Spinal cord (tissue), 10 donors: ENCODE measurements around the gene TMEM217. TPM values are rescaled to one million over a fixed set of nuclear protein-coding genes. Genes with fewer than 3 reads are reported as not detected.
A peak's percentile ranks its signal among the peaks of the same experiment; 100 is the strongest.

Experiments
- DNase-seq, 6 donors: peaks; one replicate each; pipeline versions ENCODE4 v3.0.0 to v3.0.0-alpha.2; 2013 to 2015; ENCODE audit warnings: low spot score in 6 of 6, low read depth in 4 of 6
- H3K27ac ChIP-seq: one replicate; pipeline ENCODE4 v1.5.1; 2013; ENCODE audit warnings: low read depth, low read length, control low read depth
- H3K27me3 ChIP-seq: one replicate; pipeline ENCODE4 v1.6.1; 2013; ENCODE audit warnings: low read length; ENCODE audit not compliant: control insufficient read depth, insufficient read depth
- H3K36me3 ChIP-seq: one replicate; pipeline ENCODE4 v1.6.1; 2013; ENCODE audit warnings: low read length; ENCODE audit not compliant: control insufficient read depth, insufficient read depth
- H3K4me1 ChIP-seq: one replicate; pipeline ENCODE4 v1.6.1; 2013; ENCODE audit warnings: low read length; ENCODE audit not compliant: control insufficient read depth, insufficient read depth
- H3K4me3 ChIP-seq: one replicate; pipeline ENCODE4 v1.5.1; 2013; ENCODE audit warnings: low read depth, low read length, control low read depth
- H3K9me3 ChIP-seq: one replicate; pipeline ENCODE4 v1.6.1; 2013; ENCODE audit warnings: low read length; ENCODE audit not compliant: control insufficient read depth, insufficient read depth
- WGBS: methylation state at CpG from one replicate; pipeline ENCODE4 v1.1.5; 2013; ENCODE audit warnings: missing lambda C conversion rate; ENCODE audit not compliant: insufficient coverage; 5-methylcytosine and 5-hydroxymethylcytosine counted together
- polyA plus RNA-seq, 2 donors: library from polyadenylated mRNA; unstranded; fragments of 120-200 nt; gene quantifications; one replicate each; pipeline ENCODE4 v1.2.1, GENCODE V29; 2013; ENCODE audit not compliant: insufficient read length in 2 of 2
- total RNA-seq, 2 donors: library from RNA; depleted of rRNA in 1 of 2; stranded (reverse); fragments of 120-200 nt in 1 of 2; fragments of >200 nt in 1 of 2; gene quantifications; one replicate each; pipeline versions ENCODE4 v1.2.3 to v1.2.4, GENCODE V29; 2013 to 2014
- donor health status: healthy.

Gene TMEM217
- total and polyA plus RNA-seq, 4 donors: 0.71 to 1.6 (median 1.3) TPM

DNA sequence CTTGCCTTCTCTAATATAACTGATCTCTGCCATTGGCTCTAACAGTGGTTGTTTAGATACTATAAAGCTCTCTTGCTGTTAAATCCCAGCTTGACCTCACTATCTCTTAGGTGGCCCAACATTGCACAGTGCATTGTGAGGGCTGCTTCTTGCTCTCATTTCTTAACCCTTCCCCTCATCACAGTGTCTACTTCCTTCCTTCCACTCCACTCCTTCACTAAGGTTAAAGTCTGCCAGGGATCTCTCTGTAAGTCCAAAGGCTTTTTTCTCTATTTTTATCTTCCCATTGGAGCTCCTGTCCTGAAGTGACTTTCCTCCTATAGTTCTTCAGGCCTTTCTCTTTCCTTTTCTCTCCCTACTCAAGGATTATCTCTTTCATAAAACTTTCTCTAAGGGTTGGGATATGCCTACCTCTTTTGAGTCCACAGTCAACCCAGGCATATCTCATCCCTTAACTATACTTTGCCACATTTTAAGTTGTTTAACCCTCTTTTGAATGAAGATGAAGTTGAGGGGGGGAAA is 4.4 kb downstream of the TMEM217 start:
- H3K4me1 ChIP-seq: peaks cover 3% of the 10 kb centered on the region
- H3K4me3 ChIP-seq: no peak overlapping the region

DNA sequence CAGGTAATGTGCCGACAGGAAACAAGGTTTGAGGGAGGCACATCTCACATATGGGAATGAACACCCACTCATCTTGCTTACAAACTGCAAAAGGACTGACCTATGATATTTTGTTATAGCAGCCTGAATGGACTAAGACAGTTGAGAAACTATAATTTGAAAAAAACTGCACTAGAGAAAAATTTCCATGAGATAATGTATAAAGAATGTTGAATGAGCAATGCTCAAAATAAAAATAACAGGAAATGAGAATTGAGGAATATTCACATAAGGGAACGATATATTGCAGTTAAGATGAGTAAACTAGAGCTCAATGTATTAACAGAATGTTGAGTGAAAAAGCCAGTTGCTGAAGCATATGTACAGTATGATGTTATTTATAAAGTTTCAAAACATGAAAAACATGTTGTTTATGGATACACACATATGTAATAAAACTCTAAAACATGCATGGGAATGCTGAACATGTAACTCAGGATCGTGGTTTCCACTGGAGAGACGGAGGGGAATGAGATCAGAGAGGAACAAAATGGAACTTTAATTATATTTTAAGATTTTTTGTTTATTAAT is 6.6 kb downstream of the TMEM217 start:
- DNase-seq: peak in 1 of 6 donors; percentile 55
- Histone ChIP-seq H3K4me3 (no peak overlapping the region), H3K27ac (no peak overlapping the region), H3K36me3 (no peaks in the 10 kb centered on the region), H3K9me3 (no peaks in the 10 kb centered on the region), H3K4me1 (no peaks in the 10 kb centered on the region), H3K27me3 (peaks cover 2% of the 10 kb centered on the region)
- no CpG with 5 or more reads among the region's 4 CpGs for WGBS

More for the DNA sequence above, 4.4 kb downstream of the TMEM217 start:
- Histone ChIP-seq H3K36me3 (no peaks in the 10 kb centered on the region), H3K9me3 (no peaks in the 10 kb centered on the region), H3K27me3 (peaks cover 2% of the 10 kb centered on the region), H3K27ac (no peak overlapping the region)
- DNase-seq: no peak

DNA sequence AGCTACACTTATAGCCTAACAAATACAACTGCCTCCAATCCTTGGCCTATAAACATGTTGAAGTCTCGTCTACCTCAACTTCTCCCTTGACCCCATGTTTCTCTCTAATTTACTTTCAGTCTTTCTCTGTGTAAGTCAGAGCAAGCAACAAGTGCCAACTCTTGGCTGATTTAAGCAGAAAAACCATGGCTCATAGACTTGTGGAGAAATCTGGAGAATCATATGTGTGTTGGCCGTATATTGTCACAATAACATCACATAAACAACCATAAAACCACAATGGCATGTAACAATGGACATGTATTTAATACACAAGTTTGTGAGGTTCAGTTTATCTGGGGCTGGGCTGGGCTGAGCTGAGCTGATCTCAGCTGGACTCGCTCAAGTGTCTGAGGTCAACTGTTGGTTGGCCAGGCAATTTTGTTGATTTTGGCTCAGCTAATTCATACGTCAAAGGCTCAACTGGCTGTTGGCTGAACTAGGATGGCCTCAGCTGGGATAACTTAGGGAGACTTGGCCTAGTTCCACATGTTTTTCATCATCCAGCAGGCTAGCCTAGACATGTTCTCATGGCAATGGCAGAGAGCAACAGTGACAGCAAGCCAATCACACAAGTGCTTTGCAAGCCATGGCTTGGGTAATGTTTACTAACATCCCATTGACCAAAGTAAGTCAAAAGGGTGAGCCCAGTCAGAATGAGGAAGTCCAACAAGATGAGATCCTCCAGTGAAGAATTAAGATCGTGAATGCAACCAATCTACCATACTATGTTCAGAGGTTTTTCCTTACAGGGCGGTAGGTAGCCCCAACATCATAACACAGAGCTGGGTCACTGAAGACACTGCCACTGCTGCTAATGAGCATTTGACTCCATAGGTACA is 13.3 kb downstream of the TMEM217 start:
- Histone ChIP-seq H3K27ac (peak overlapping the region; percentile 88), H3K27me3 (no peaks in the 10 kb centered on the region), H3K4me3 (no peak overlapping the region), H3K4me1 (peaks cover 13% of the 10 kb centered on the region), H3K36me3 (no peaks in the 10 kb centered on the region), H3K9me3 (no peaks in the 10 kb centered on the region)
- WGBS: 64% methylated on average over 4 of the region's 6 CpGs
- DNase-seq: peak in 5 of 6 donors; percentile 35 to 94 (median 68)

DNA sequence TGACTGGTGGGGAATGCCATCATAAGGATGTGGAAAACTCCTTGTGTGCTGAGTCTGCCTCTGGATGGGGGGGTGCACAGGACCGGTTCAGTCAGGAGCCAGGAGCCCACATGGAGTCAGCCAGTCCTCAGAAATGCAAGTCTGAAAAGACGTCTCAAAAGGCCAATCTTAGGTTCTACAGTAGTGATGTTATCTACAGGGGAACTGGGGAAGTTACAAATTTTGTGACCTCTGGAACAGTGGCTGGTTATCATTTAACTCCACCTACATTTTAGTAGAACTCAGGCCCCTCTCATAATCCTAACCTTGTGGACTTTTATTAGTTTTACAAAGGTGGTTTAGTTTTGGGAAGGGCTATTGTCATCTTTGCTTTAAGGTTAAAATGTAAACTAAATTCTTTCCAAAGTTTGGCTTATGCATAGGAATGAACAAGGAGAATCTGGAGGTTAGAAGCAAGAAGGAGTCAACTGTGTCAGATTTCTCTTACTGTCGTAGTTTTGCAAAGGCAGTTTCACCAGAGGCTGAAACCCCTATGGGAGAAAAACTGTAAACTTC is 14.1 kb downstream of the TMEM217 start:
- peaks cover 13% of the 10 kb centered on the region for H3K4me1 ChIP-seq
- H3K4me3 ChIP-seq: no peak overlapping the region
- WGBS: 86% methylated on average over 1 of the region's 3 CpGs
- H3K9me3 ChIP-seq: no peaks in the 10 kb centered on the region
- DNase-seq: no peak
- H3K27me3 ChIP-seq: no peaks in the 10 kb centered on the region
- no peaks in the 10 kb centered on the region for H3K36me3 ChIP-seq
- peak overlapping the region; percentile 88 for H3K27ac ChIP-seq

DNA sequence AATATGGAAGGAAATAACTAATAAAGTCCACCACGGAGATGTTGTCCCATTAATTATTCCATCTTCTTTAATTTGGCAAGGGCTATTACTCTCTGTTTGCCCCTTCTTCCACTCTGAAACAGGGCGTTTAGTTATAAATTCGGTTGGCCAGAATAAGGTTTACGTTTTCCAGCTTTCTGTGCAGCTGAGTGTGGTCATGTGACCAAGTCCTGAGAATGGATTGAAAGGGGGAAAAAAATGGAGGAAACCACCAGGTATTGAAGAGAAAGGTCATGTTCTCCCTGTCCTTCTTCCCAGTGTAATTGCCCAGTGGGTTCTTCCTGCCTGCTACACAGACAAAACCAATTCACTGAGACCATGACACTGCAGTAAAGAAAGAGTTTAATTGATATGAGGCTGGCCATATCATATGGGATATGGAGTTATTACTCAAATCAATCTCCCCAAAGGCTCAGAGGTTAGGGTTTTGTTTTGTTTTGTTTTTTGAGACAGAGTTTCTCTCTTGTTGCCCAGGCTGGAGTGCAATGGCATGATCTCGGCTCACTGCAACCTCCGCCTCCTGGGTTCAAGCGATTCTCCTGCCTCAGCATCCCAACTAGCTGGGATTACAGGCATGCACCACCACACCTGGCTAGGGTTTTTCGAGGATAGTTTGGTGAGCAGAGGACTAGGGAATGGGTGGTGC is 14.7 kb downstream of the TMEM217 start:
- no peaks in the 10 kb centered on the region for H3K9me3 ChIP-seq
- no peaks in the 10 kb centered on the region for H3K27me3 ChIP-seq
- WGBS: 82% methylated on average over 3 of the region's 8 CpGs
- DNase-seq: no peak
- peak overlapping the region; percentile 88 for H3K27ac ChIP-seq
- no peak overlapping the region for H3K4me3 ChIP-seq
- peaks cover 13% of the 10 kb centered on the region for H3K4me1 ChIP-seq
- H3K36me3 ChIP-seq: no peaks in the 10 kb centered on the region

DNA sequence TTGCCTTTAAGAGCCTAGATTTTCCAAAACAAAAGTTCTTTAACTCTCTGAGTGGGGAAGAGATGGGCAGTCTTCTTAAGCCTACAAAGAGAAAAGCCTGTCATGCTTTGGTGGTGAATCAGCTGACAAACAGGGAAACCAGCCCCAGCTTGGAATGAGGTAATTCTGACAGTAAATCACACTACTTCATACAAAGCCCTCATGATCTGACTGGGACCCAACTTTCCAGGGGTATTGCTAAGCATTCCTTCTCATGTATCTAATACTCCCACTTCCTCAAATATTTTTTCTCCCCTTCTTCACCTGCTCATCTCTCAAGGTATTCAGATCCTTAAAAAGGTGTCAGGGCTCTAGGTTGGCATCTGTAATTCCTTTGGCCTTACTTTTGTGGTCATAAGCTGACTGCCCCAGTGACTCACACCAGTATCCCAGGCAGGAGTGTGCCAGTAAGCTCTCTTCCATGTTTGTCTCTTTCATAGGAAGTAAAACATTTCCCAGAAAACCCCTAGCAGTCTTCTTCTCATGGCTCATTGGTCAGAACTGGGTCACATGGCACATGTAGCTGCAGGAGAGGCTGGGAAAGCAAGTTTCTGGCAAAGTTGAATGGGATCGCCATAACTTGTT is 15.4 kb downstream of the TMEM217 start:
- Histone ChIP-seq H3K4me3 (no peak overlapping the region), H3K27me3 (no peaks in the 10 kb centered on the region), H3K9me3 (no peaks in the 10 kb centered on the region), H3K4me1 (peaks cover 13% of the 10 kb centered on the region), H3K27ac (peak overlapping the region; percentile 11), H3K36me3 (no peaks in the 10 kb centered on the region)
- peak in 1 of 6 donors; percentile 13 for DNase-seq
- no CpG with 5 or more reads among the region's 1 CpG for WGBS

DNA sequence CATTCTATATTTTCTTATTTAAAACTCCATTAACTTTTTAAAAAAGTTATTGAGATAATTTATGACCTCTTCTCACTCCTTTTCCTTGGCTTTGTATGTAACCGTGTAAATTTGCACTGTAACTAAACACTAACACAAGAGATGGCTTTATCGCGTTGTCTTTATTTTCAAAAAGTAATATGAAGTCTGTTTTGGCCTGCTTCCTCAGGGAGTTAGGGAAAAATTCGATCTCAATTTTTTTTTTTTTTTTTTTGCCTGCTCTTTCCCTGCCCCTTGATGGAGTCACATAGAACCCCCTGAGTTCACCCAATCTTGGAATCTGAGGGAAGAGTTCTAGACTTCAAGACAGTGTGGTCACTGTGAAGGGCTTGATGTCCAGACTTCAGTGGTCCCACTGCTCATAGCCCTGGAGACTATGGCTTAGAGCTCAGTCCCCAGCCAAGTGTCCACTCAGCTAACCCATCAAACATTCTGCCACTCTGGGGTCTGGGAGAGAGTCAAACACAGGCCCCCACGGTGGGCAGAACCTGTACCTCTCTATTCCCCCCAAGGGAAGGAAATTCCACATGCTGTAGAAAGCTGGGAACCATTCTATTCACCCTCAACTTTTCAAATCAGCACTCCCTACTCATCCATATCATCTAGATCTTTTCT is 16.0 kb downstream of the TMEM217 start:
- no CpG with 5 or more reads among the region's 5 CpGs for WGBS
- Histone ChIP-seq H3K9me3 (no peaks in the 10 kb centered on the region), H3K27me3 (no peaks in the 10 kb centered on the region), H3K27ac (peak overlapping the region; percentile 7), H3K36me3 (no peaks in the 10 kb centered on the region), H3K4me1 (peaks cover 13% of the 10 kb centered on the region), H3K4me3 (no peak overlapping the region)
- DNase-seq: no peak

DNA sequence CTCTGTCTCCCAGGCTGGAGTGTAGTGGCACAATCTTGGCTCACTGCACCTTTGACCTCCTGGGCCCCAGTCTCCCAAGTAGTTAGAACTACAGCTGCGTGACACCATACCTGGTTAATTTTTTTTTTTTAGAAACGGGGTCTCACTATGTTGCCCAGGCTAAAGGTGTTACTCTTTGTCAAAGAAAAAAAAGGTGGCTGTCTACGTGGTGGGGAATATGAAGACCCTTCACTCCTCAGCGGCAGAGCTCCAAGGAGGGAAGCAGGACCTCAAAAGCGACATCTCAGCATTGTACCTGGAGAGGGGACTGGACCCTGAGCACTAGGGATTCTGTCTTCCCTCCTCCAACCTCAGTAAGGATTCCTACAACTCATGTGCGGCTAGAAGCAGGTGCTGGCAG is 16.8 kb downstream of the TMEM217 start:
- H3K36me3 ChIP-seq: no peaks in the 10 kb centered on the region
- peaks cover 16% of the 10 kb centered on the region for H3K4me1 ChIP-seq
- no peak overlapping the region for H3K4me3 ChIP-seq
- no peaks in the 10 kb centered on the region for H3K27me3 ChIP-seq
- WGBS: 89% methylated on average over 5 of the region's 6 CpGs
- no peak for DNase-seq
- no peaks in the 10 kb centered on the region for H3K9me3 ChIP-seq
- no peak overlapping the region for H3K27ac ChIP-seq
